ENCODE data around the gene DVL3. TPM values are rescaled to one million over a fixed set of nuclear protein-coding genes. Genes with fewer than 3 reads are reported as not detected.

Gene DVL3
- total RNA-seq, 1 donor from 2014 or later: 68.6 TPM

GRCh38 chr3:184174646-184175492 is 19.7 kb downstream of the DVL3 start, which contains the start of gene AP2M1:
AP2M1 (plus strand) TSS chr3:184174855; CDS start chr3:184176994, 2,139 bp downstream.
- intact Hi-C loops (cut with DNase I): loop anchor here (1.0 to 2.0 kb wide), 4 partner anchors 10 to 74 kb away; partner anchors contain the start of genes ALG3 and EEF1AKMT4
- DNase-seq (ENCODE audit: low spot score): peak; percentile 99

- intact Hi-C loops (cut with DNase I): loop anchor here (2.0 kb wide), 2 partner anchors 19 to 73 kb away; partner anchors contain the start of genes ALG3 and EEF1AKMT4
- no peak for DNase-seq (ENCODE audit: low spot score)
Observed at GRCh38 chr3:184175506-184175905, 20.3 kb downstream of the DVL3 start.

- intact Hi-C loops (cut with DNase I): loop anchor here (2.0 kb wide), 2 partner anchors 19 to 73 kb away; partner anchors contain the start of genes ALG3 and EEF1AKMT4
Observed at GRCh38 chr3:184175981-184176376, 20.8 kb downstream of the DVL3 start.

GRCh38 chr3:184176377-184177330 is 21.5 kb downstream of the DVL3 start:
- intact Hi-C loops (cut with DNase I): no loop called here

More at GRCh38 chr3:184175981-184176376, 20.8 kb downstream of the DVL3 start:
- no peak for DNase-seq (ENCODE audit: low spot score)

GRCh38 chr3:184177331-184177731 is 22.2 kb downstream of the DVL3 start:
- intact Hi-C loops (cut with DNase I): no loop called here

More at GRCh38 chr3:184176377-184177330, 21.5 kb downstream of the DVL3 start:
- DNase-seq (ENCODE audit: low spot score): no peak

GRCh38 chr3:184177767-184178306 is 22.7 kb downstream of the DVL3 start:
- intact Hi-C loops (cut with DNase I): no loop called here
- no peak for DNase-seq (ENCODE audit: low spot score)

More at GRCh38 chr3:184177331-184177731, 22.2 kb downstream of the DVL3 start:
- DNase-seq (ENCODE audit: low spot score): no peak

- intact Hi-C loops (cut with DNase I): no loop called here
- DNase-seq (ENCODE audit: low spot score): no peak
Observed at GRCh38 chr3:184178521-184179138, 23.5 kb downstream of the DVL3 start.

- DNase-seq (ENCODE audit: low spot score): no peak
- intact Hi-C loops (cut with DNase I): no loop called here
Observed at GRCh38 chr3:184180165-184180564, 25.0 kb downstream of the DVL3 start.

GRCh38 chr3:184181596-184181995 is 26.4 kb downstream of the DVL3 start:
- intact Hi-C loops (cut with DNase I): no loop called here
- no peak for DNase-seq (ENCODE audit: low spot score)

GRCh38 chr3:184183679-184184078 is 28.5 kb downstream of the DVL3 start:
- intact Hi-C loops (cut with DNase I): no loop called here
- DNase-seq (ENCODE audit: low spot score): no peak

- intact Hi-C loops (cut with DNase I): loop anchor here (1.0 to 5.0 kb wide), 2 partner anchors 10 to 113 kb away; partner anchors contain the start of genes AP2M1 and PSMD2
- DNase-seq (ENCODE audit: low spot score): no peak
Observed at GRCh38 chr3:184184546-184185230, 29.5 kb downstream of the DVL3 start.

GRCh38 chr3:184185461-184186183 is 30.4 kb downstream of the DVL3 start:
- DNase-seq (ENCODE audit: low spot score): peak; percentile 100
- intact Hi-C loops (cut with DNase I): loop anchor here (1.0 to 5.0 kb wide), 5 partner anchors 11 to 169 kb away; partner anchors contain the start of genes ABCC5, ALG3, AP2M1 and EEF1AKMT4

- intact Hi-C loops (cut with DNase I): loop anchor here (1.0 to 5.0 kb wide), 4 partner anchors 52 to 170 kb away; partner anchors contain the start of genes ABCC5, ALG3, EEF1AKMT4 and PSMD2
- DNase-seq (ENCODE audit: low spot score): no peak
Observed at GRCh38 chr3:184186184-184186901, 31.2 kb downstream of the DVL3 start, which contains the start of gene ABCF3. ABCF3 (plus strand) TSS chr3:184186199; CDS start chr3:184186208, 9 bp downstream.

- no peak for DNase-seq (ENCODE audit: low spot score)
Observed at GRCh38 chr3:184186902-184187207, 31.7 kb downstream of the DVL3 start.

GRCh38 chr3:184188080-184188479 is 32.9 kb downstream of the DVL3 start:
- intact Hi-C loops (cut with DNase I): loop anchor here (5.0 kb wide), 1 partner anchor 109 kb away; the partner anchor contains the start of gene PSMD2
- DNase-seq (ENCODE audit: low spot score): no peak

More at GRCh38 chr3:184186902-184187207, 31.7 kb downstream of the DVL3 start:
- intact Hi-C loops (cut with DNase I): loop anchor here (1.0 to 5.0 kb wide), 4 partner anchors 53 to 170 kb away; partner anchors contain the start of genes ABCC5, ALG3, EEF1AKMT4 and PSMD2

- DNase-seq (ENCODE audit: low spot score): no peak
- intact Hi-C loops (cut with DNase I): loop anchor here (5.0 kb wide), 1 partner anchor 108 kb away; the partner anchor contains the start of gene PSMD2
Observed at GRCh38 chr3:184189421-184189820, 34.2 kb downstream of the DVL3 start.

GRCh38 chr3:184192889-184193288 is 37.7 kb downstream of the DVL3 start:
- DNase-seq (ENCODE audit: low spot score): no peak
- intact Hi-C loops (cut with DNase I): no loop called here
